Activated naive CD8-positive, alpha-beta T cell treated with anti-CD3 and anti-CD28 coated beads for 36 hours (primary cell): Measurements from ENCODE around the gene FBXO36. TPM values are rescaled to one million over a fixed set of nuclear protein-coding genes. Genes with fewer than 3 reads are reported as not detected.
"Not testable (repeated sequence)": the region's sequence is repeated elsewhere in the genome, so short reads cannot be mapped to it uniquely, and the experiment has no call there.

Experiments used
- DNase-seq: peaks from one replicate; pipeline ENCODE4 v3.0.0; 2021
- H3K27ac Mint-ChIP-seq: one replicate; pipeline ENCODE4 v1.8.0; 2022; ENCODE audit warnings: mild to moderate bottlenecking, moderate library complexity, mixed read lengths
- H3K27me3 Mint-ChIP-seq: one replicate; pipeline ENCODE4 v1.8.0; 2022; ENCODE audit warnings: mild to moderate bottlenecking, mixed read lengths
- H3K36me3 Mint-ChIP-seq: one replicate; pipeline ENCODE4 v1.8.0; 2021; ENCODE audit warnings: mild to moderate bottlenecking, mixed read lengths
- H3K4me1 Mint-ChIP-seq: one replicate; pipeline ENCODE4 v1.8.0; 2021; ENCODE audit warnings: mixed read lengths
- H3K4me3 Mint-ChIP-seq: one replicate; pipeline ENCODE4 v1.8.0; 2022; ENCODE audit warnings: mild to moderate bottlenecking, moderate library complexity, mixed read lengths
- H3K9me3 Mint-ChIP-seq: one replicate; pipeline ENCODE4 v1.8.0; 2022; ENCODE audit warnings: mixed read lengths
- total RNA-seq, 2 experiments: library from RNA; stranded (reverse); gene quantifications; one replicate each; pipeline ENCODE4 v1.2.3, GENCODE V29; 2021

FBXO36 gene
- total RNA-seq, 2 experiments from 2014 or later = 1.1 to 1.3 TPM

DNA sequence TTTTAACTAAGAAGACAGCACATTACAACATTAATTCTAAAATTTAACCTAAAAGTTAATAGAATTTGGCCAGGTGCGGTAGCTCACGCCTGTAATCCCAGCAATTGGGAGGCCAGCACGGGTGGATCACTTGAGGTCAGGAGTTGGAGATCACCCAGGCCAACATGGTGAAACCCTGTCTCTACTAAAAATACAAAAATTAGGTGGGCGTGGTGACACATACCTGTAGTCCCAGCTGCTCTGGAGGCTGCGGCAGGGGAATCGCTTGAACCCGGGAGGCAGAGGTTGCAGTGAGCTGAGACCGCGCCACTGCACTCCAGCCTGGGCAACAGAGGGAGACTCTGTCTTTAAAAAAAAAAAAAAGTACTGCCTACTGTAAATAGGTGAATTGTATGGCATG lies 21.8 kb upstream of the FBXO36 start:
- DNase-seq, H3K27ac Mint-ChIP-seq: not testable (repeated sequence)
- H3K4me1 Mint-ChIP-seq = peaks cover 42% of the 10 kb centered on the region

DNA sequence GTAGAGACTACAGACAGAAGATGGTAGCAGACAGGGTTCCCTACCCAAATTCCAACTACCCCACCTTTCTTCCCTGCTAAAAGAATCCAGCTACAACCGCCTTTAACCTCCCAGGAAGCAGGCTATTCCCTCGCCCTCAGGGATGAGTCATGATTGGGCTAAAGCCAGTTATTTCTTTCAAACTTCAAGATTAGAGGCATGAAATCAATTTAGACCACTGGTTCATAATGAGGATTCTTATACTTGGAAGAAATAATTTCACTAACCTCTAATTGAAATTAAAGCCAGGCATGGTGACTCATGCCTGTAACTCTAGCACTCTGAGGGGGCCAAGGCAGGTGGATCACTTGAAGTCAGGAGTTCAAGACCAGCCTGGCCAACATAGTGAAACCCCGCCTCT lies 20.5 kb upstream of the FBXO36 start:
- Mint-ChIP-seq H3K27me3 (no peaks in the 10 kb centered on the region), H3K9me3 (no peaks in the 10 kb centered on the region), H3K4me1 (peaks cover 42% of the 10 kb centered on the region), H3K27ac (no peak overlapping the region), H3K4me3 (no peak overlapping the region), H3K36me3 (peaks cover 24% of the 10 kb centered on the region)
- no peak for DNase-seq

More for the DNA sequence above, 21.8 kb upstream of the FBXO36 start:
- peaks cover 24% of the 10 kb centered on the region for H3K36me3 Mint-ChIP-seq
- not testable (repeated sequence) for H3K4me3 Mint-ChIP-seq, H3K9me3 Mint-ChIP-seq, H3K27me3 Mint-ChIP-seq

DNA sequence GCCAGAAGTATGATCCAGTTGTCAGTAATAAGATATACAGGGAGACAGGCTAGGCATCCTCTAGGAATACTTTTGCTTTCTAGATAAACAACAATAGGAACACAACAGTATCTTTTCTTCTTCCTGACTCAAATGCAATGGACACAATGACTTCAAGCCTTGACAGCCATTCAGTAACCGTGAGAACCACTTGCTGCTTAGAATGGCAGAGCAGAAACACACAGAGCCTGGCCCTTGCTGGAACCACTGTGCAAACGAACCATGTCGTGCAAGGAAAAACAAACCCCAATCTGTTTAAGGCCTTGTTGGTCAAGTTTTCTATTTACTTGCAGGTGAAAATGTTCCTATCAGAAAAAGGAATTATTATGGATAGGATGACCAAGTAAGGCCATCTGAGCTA lies 19.3 kb upstream of the FBXO36 start:
- no peak overlapping the region for H3K4me3 Mint-ChIP-seq
- no peak for DNase-seq
- peaks cover 28% of the 10 kb centered on the region for H3K36me3 Mint-ChIP-seq
- peaks cover 42% of the 10 kb centered on the region for H3K4me1 Mint-ChIP-seq
- no peak overlapping the region for H3K27ac Mint-ChIP-seq
- no peaks in the 10 kb centered on the region for H3K9me3 Mint-ChIP-seq
- no peaks in the 10 kb centered on the region for H3K27me3 Mint-ChIP-seq

DNA sequence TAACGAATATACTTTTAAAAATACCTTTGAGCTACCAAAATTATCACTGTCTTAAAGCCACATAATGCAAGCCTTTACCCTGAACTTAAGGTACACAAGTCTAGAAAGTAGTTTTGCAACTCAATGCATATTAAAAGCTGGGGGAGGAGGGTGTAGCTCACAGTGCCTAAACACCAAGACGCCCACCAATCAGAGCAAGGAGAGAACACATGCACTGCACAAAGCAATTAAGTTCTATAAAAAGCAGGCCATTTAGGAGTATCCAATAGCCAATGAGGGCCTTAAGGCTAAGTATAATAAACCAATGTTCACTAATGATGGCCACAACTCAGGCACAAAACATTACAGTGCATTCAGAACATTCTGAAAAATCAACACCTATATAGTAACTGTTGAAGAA lies 16.7 kb upstream of the FBXO36 start:
- H3K4me1 Mint-ChIP-seq = peaks cover 39% of the 10 kb centered on the region
- no peaks in the 10 kb centered on the region for H3K27me3 Mint-ChIP-seq
- H3K27ac Mint-ChIP-seq = no peak overlapping the region
- DNase-seq = no peak
- H3K4me3 Mint-ChIP-seq = no peak overlapping the region
- no peaks in the 10 kb centered on the region for H3K9me3 Mint-ChIP-seq
- peaks cover 30% of the 10 kb centered on the region for H3K36me3 Mint-ChIP-seq

DNA sequence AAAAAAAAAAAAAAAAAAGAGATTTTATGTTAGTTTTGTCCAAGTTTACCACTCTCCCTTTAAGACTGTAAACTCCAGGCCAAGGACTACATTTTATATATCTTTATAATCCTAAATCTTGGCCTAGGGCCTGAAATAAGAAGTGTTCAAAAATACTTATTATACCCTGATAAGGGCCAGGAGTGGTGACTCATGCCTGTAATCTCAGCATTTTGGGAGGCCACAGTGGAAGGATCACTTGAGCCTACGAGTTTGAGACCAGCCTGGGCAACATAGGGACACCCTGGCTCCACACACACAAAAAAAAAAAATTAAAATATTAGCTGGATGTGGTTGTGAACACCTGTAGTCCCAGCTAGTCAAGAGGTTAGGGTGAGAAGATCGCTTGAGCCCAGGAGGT lies 13.2 kb upstream of the FBXO36 start:
- no peak overlapping the region for H3K4me3 Mint-ChIP-seq
- peaks cover 19% of the 10 kb centered on the region for H3K36me3 Mint-ChIP-seq
- H3K27me3 Mint-ChIP-seq = no peaks in the 10 kb centered on the region
- no peaks in the 10 kb centered on the region for H3K9me3 Mint-ChIP-seq
- no peak overlapping the region for H3K27ac Mint-ChIP-seq
- peaks cover 48% of the 10 kb centered on the region for H3K4me1 Mint-ChIP-seq
- DNase-seq = no peak

DNA sequence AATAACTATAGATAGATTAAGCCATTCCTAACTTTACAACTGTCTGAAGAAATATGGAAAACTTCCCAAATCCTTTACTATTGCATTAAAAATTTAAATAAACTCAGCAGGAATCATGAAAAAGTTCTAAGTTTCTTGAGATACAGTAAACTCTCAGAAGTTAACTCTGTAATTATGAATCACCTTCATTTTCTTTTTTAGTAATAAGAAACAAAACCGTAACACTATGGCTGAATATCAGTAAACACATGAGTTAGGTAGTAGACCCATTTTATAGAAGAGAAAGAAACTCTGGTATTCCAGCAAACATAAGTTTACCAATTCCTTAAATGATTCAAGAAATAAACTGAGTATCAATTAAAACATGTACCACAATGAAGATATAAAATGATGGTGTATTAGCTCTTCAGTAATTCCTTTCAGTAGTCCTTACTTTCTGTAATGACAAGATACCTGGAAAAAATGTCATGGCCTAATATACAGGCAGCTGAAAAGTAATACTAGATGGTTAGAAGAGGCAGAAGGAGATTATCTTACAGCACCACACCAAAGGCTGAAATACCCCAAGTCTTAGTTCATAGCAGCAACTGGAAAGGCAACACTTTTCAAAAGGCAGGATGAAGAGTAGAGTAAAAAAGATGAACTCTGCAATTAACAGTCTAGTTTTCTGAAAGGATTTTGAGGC lies 12.0 kb upstream of the FBXO36 start:
- no peak for DNase-seq
- H3K27me3 Mint-ChIP-seq = no peaks in the 10 kb centered on the region
- peaks cover 49% of the 10 kb centered on the region for H3K4me1 Mint-ChIP-seq
- H3K4me3 Mint-ChIP-seq = no peak overlapping the region
- H3K27ac Mint-ChIP-seq = peak overlapping the region; percentile 38
- H3K36me3 Mint-ChIP-seq = peaks cover 17% of the 10 kb centered on the region
- H3K9me3 Mint-ChIP-seq = no peaks in the 10 kb centered on the region

DNA sequence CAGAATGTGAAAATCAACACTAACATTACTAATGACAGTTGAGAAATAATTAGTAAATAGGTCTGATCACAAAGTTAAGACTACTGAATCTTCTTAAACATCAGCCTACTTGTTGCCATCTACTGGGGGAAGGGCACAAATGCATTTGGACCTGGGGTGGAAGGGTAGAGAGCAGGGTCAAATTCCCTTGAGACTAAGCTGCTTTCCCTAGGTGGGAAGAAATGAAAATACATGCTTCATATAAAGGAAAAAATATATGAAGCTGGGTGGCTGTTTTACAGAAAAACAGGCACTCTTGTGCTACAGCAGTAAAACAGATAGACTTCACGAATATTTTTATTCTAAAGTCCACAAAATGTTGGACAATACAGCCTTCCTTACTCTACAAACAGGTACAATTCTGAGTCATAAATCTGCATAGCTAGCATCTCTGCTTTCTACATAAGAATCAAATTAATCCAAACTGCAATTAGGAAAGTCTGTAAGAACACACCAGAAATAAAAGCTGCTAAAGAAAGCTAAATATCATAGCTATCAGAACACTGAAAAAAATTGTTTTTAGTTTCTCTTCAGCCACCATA lies 11.4 kb upstream of the FBXO36 start:
- DNase-seq = no peak

DNA sequence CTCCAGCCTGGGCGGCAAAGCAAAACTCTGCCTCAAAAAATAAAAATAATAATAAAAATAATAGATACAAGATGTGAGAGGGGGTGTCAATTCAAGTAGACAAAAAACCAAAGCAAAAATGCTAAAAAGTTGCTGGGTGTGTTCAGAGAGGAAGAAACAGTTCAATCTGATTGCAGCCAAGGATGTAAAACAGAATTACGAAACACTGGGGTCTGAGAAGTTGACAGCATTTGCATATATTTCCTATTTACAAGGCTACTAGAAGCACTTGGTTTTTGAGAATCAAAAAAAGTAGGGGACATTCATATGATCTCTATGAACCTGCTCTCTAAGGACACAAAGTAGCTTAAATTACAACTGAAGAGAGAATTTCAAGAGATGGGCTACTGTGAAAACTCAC lies 8.1 kb upstream of the FBXO36 start:
- H3K4me3 Mint-ChIP-seq = no peak overlapping the region
- H3K27me3 Mint-ChIP-seq = no peaks in the 10 kb centered on the region
- H3K36me3 Mint-ChIP-seq = peaks cover 25% of the 10 kb centered on the region
- peaks cover 49% of the 10 kb centered on the region for H3K4me1 Mint-ChIP-seq
- peak overlapping the region; percentile 54 for H3K27ac Mint-ChIP-seq
- peaks cover 5% of the 10 kb centered on the region for H3K9me3 Mint-ChIP-seq
- no peak for DNase-seq

More for the DNA sequence above, 11.4 kb upstream of the FBXO36 start:
- Mint-ChIP-seq H3K4me3 (no peak overlapping the region), H3K36me3 (peaks cover 17% of the 10 kb centered on the region), H3K27me3 (no peaks in the 10 kb centered on the region), H3K27ac (peak overlapping the region; percentile 38), H3K9me3 (no peaks in the 10 kb centered on the region), H3K4me1 (peaks cover 46% of the 10 kb centered on the region)

DNA sequence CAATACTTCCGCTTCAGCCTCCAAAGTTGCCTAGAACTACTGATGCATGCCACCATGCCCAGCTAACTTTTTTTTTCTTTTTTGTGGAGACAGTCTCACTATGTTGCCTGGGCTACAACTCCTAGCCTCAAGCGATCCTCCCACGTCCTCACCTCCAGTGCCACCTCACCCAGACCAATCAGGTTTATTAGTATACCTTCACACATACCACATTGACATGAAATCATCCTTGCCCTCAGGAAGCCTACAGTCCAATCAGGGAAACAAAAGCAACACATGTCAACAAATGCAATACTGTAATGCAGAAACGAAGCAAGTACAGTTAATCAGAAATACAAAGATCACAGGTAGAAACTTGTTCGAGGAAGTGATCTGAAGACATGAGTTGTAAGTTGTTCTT lies 4.5 kb upstream of the FBXO36 start:
- DNase-seq = no peak
- Mint-ChIP-seq H3K27ac (peak overlapping the region; percentile 4), H3K4me1 (peaks cover 34% of the 10 kb centered on the region), H3K27me3 (peaks cover 3% of the 10 kb centered on the region), H3K36me3 (peaks cover 41% of the 10 kb centered on the region), H3K4me3 (no peak overlapping the region), H3K9me3 (peaks cover 5% of the 10 kb centered on the region)

DNA sequence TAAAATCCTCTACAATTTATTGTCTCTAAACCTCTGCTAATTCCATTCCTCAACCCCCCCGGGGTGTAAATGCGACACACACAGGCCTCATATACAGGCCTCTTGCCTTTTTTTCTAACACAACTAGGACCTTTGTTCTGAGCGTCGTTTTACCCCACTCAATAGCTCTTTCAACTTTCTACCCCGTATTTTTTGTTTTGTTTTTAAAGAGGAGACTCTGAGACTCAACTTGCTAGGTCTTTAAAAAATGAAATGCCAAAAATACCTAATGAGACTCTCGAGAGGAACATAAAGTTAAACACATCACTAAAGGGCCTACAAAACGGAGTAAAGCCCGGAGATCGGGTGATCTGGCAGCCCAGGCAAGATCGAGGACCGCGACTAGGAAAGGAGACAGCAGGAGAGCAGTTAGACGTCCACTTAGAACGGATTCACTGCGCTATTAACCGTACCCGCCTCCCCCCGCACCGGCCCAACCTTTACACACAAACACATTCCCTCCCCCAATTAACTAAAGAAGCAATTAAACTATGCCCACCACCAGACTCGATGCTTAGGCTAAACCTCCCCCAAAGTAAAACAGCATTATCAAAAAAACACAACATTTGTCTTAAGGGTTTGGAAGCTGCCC lies 2.2 kb upstream of the FBXO36 start:
- Mint-ChIP-seq H3K4me1 (peaks cover 29% of the 10 kb centered on the region), H3K36me3 (peaks cover 36% of the 10 kb centered on the region), H3K27me3 (peaks cover 3% of the 10 kb centered on the region), H3K9me3 (peaks cover 5% of the 10 kb centered on the region), H3K4me3 (peak overlapping the region; percentile 98), H3K27ac (peak overlapping the region; percentile 97)
- DNase-seq = peak; percentile 14

DNA sequence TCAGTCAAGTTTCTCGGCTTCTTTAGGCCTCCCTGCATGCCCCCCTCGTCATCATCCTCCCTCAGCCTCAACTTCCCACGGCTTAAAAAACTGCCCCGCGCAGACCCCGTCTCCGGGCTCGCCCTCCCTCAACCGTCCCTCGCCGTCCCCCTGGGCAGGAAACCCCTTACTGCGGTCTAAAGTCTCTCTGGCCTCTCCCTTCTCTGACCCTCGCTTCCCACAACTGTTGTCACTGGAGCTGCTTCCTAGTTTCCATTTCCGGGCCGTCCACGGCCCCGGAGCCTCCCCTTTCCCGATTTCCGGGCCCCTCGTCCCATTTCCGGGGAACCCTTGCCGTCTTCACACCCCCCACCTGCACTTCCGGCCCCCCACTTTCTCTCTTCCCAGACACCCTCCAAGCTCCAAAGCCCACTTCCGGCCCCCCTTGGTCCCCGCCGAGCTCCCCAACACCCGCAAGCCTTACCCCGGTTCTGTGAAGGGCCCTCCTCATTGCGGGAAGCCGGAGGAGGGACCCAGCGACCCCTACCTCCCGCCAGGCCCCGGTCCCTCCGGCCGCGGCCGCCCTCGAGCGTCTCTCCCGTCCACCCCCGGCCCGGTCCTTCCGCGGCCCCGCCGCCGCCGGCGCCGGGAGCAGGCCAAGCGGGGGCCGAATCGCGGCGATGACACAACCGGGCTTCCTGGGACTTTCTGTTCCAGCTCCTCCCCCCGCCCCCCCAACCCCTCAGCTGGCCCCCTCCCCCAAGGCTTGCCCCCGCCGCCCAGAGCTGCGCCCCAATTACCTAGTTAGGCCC lies 1.0 kb upstream of the FBXO36 start:
- DNase-seq = peak; percentile 68
- peak overlapping the region; percentile 98 for H3K4me3 Mint-ChIP-seq
- H3K4me1 Mint-ChIP-seq = peaks cover 30% of the 10 kb centered on the region
- H3K27ac Mint-ChIP-seq = peak overlapping the region; percentile 97
- H3K27me3 Mint-ChIP-seq = peaks cover 3% of the 10 kb centered on the region
- H3K36me3 Mint-ChIP-seq = peaks cover 36% of the 10 kb centered on the region
- peaks cover 5% of the 10 kb centered on the region for H3K9me3 Mint-ChIP-seq

DNA sequence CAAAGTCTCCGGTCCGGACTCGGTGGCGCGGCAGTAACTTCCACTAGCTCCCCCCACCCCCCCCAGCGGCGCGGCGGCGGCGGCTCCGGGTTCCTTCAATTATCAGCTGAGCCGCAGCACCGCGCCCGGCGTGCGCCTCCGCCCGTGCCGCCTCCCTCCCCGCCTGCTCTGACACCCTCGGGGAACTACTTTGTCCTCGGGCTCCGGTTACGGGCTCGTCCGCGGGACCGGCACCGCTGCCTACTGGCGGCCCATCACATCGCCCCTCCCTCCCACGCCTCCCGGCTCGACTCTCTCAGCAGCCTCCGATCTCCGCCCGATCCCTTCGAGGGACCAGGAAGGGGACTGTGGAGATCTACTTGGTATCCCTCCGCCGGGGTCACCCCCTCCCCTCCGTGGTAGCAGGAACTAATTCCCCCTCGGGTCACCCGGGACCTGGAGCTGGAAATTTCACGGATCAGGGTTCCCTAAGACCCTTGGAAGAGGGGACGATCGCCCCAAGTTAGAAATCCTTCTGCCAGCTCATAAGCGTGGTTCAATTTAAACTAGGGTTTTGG lies 333 bp upstream of the FBXO36 start, which contains the start of gene TRIP12:
Gene TRIP12, minus strand, starts transcription at position 118 of the 557 bp plus-strand sequence. CDS start 41,930 bp downstream, outside the sequence.
- Mint-ChIP-seq H3K9me3 (peaks cover 5% of the 10 kb centered on the region), H3K36me3 (peaks cover 36% of the 10 kb centered on the region), H3K4me1 (peaks cover 28% of the 10 kb centered on the region)

DNA sequence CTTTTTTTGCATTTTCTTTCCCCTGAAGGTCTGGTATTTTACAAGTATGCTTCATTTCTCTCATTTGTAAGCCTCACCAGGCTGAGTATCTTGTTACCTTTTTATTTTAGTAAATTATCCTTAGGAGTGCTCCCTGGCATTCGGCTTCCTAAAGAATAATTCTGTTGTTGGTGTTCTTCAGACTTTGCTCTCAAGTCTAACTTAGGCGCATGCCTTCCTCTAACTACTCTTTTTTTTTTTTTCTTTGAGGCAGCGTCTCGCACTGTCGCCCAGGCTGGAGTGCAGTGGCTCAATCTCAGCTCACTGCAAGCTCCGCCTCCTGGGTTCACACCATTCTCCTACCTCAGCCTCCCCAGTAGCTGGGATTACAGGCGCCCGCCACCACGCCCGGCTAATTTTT lies 2.2 kb downstream of the FBXO36 start:
- not testable (repeated sequence) for H3K27ac Mint-ChIP-seq, H3K9me3 Mint-ChIP-seq, H3K4me3 Mint-ChIP-seq, DNase-seq, H3K27me3 Mint-ChIP-seq
- H3K4me1 Mint-ChIP-seq = peaks cover 25% of the 10 kb centered on the region
- H3K36me3 Mint-ChIP-seq = peaks cover 18% of the 10 kb centered on the region

More for the DNA sequence above, 333 bp upstream of the FBXO36 start, which contains the start of gene TRIP12:
- Mint-ChIP-seq H3K27ac (peak within 1 kb of the TSS; percentile 99), H3K27me3 (peaks cover 3% of the 10 kb centered on the region), H3K4me3 (peak within 1 kb of the TSS; percentile 98)
- peak; percentile 89 for DNase-seq

DNA sequence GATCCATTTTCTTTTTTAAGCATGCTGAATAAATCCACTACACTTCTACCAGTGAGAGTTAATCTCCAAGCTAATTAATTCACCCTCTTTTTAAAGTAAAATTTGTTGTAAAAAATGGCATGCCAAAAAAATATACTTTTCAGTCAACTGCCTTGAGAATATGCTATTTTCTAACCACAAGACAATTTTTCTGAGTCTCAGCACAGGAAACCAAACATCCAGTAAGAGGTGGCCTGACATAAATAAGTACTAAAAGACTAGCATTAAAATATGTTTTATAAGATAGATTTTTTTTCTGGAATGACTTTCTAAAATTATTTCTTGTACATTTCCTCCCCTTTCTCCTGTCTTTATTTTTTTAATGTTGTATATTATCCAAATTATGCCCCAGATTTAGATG lies 2.9 kb downstream of the FBXO36 start:
- no peak for DNase-seq
- Mint-ChIP-seq H3K9me3 (no peaks in the 10 kb centered on the region), H3K36me3 (peaks cover 11% of the 10 kb centered on the region), H3K4me1 (peaks cover 19% of the 10 kb centered on the region), H3K27me3 (peaks cover 3% of the 10 kb centered on the region), H3K4me3 (no peak overlapping the region), H3K27ac (no peak overlapping the region)
